GM12878 (cell line): ENCODE measurements around the gene BCL2.

ENCODE experiments used
- CBX5 ChIP-seq: sonication (generic); IDR thresholded peaks from 2 replicates; pipeline ENCODE4 v1.6.1; 2016; ENCODE audit warnings: low read depth, moderate library complexity, mild to moderate bottlenecking, inconsistent platforms
- POLR2A ChIP-seq: IDR thresholded peaks from 2 replicates; pipeline ENCODE4 v1.6.1; 2011; ENCODE audit warnings: low read depth, mild to moderate bottlenecking, low read length
- POLR2AphosphoS5 ChIP-seq: IDR thresholded peaks from 2 replicates; pipeline ENCODE4 v1.6.1; 2011; ENCODE audit warnings: mild to moderate bottlenecking, low read length, inconsistent platforms
- RAD21 ChIP-seq: IDR thresholded peaks from 2 replicates; pipeline ENCODE4 v1.6.1; 2011; ENCODE audit warnings: mild to moderate bottlenecking, low read depth, low read length, moderate library complexity; ENCODE audit not compliant: insufficient read depth
- SMC3 ChIP-seq: IDR thresholded peaks from 2 replicates; pipeline ENCODE4 v1.6.1; 2011; ENCODE audit warnings: low read length, improper control_type of control experiment, borderline replicate concordance
- TF ChIP-seq, protein P1 (sequence below): fragments of 450-650 bp; IDR thresholded peaks from 2 replicates; pipeline ENCODE4 v1.6.1; 2017; ENCODE audit warnings: mild to moderate bottlenecking, low read depth, inconsistent platforms; ENCODE audit not compliant: poor library complexity, severe bottlenecking
- TF ChIP-seq, protein P2 (sequence below), 3 experiments: IDR thresholded peaks in 2 of 3; conservative IDR thresholded peaks in 1 of 3; 2 replicates each; pipeline ENCODE4 v1.5.1; 2011; ENCODE audit warnings: low read depth in 3 of 3, low read length in 3 of 3, mild to moderate bottlenecking in 3 of 3, control low read depth in 2 of 3, moderate library complexity in 2 of 3, inconsistent platforms in 1 of 3, mixed read lengths in 1 of 3; ENCODE audit not compliant: control insufficient read depth in 2 of 3, insufficient read depth in 1 of 3; ENCODE audit errors: extremely low read depth in 1 of 3

DNA sequence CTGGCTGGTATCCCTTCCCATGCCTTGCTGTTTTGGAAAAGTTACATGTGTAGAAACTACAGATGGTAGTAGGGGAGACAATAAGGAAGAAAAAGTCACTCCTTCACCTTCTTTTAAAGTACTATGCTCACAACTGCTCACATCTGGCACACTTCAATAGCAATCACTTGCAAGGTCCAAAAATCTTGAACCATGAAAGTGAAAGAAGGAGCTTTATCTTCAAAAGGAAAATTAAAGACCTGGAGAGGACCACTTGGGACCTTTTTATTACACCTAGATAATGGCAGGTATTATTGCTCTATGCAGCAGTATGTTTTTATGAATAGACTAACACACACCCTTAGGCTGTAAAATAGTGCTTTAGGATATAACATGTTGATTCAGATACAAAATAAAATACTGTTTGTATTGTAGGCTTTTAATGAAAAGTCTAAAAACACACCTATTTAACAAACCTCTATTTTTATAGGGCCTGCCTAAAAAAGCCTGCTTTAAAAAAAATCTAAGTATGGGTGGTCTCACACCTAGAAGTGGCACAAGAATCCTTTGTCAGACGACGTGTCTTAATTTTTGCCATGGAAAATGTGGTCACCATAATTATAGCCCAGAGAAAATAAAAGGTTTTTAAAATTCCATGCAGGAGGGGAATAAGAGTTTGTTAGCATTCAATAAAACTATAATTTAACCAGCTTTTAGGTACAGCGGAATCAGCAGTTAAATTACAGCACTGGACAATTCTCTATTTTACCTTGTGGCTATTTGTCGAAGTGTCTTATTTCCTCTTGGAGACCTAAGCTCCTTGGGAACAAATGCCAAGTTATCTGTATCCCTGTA, 124.0 kb downstream of the BCL2 start:
- TF ChIP-seq, protein P1, sequence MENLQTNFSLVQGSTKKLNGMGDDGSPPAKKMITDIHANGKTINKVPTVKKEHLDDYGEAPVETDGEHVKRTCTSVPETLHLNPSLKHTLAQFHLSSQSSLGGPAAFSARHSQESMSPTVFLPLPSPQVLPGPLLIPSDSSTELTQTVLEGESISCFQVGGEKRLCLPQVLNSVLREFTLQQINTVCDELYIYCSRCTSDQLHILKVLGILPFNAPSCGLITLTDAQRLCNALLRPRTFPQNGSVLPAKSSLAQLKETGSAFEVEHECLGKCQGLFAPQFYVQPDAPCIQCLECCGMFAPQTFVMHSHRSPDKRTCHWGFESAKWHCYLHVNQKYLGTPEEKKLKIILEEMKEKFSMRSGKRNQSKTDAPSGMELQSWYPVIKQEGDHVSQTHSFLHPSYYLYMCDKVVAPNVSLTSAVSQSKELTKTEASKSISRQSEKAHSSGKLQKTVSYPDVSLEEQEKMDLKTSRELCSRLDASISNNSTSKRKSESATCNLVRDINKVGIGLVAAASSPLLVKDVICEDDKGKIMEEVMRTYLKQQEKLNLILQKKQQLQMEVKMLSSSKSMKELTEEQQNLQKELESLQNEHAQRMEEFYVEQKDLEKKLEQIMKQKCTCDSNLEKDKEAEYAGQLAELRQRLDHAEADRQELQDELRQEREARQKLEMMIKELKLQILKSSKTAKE, result no peak
- TF ChIP-seq, protein P2, sequence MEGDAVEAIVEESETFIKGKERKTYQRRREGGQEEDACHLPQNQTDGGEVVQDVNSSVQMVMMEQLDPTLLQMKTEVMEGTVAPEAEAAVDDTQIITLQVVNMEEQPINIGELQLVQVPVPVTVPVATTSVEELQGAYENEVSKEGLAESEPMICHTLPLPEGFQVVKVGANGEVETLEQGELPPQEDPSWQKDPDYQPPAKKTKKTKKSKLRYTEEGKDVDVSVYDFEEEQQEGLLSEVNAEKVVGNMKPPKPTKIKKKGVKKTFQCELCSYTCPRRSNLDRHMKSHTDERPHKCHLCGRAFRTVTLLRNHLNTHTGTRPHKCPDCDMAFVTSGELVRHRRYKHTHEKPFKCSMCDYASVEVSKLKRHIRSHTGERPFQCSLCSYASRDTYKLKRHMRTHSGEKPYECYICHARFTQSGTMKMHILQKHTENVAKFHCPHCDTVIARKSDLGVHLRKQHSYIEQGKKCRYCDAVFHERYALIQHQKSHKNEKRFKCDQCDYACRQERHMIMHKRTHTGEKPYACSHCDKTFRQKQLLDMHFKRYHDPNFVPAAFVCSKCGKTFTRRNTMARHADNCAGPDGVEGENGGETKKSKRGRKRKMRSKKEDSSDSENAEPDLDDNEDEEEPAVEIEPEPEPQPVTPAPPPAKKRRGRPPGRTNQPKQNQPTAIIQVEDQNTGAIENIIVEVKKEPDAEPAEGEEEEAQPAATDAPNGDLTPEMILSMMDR (IDR thresholded peaks at IDR 0.05 in 2 of 3, conservative IDR thresholded peaks at IDR 0.05 in 1 of 3; ENCODE audit: control insufficient read depth in 2 of 3, extremely low read depth in 1 of 3, insufficient read depth in 1 of 3, low read depth in 3 of 3, low read length in 3 of 3), result no peak
- TF ChIP-seq POLR2AphosphoS5 (no peak), RAD21 (no peak), SMC3 (no peak), POLR2A (no peak), CBX5 (no peak)
